ENCODE data around the gene RNH1.
"Not testable (repeated sequence)": the region's sequence is repeated elsewhere in the genome, so short reads cannot be mapped to it uniquely, and the experiment has no call there.

The RNH1 gene

GRCh38 chr11:516918-517685, 10.1 kb upstream of the RNH1 start:
- not testable (repeated sequence) for DNase-seq

- DNase-seq = no peak
Observed at GRCh38 chr11:516400-516799, 9.4 kb upstream of the RNH1 start.

- DNase-seq = no peak
Observed at GRCh38 chr11:515131-515530, 8.1 kb upstream of the RNH1 start.

- no peak for DNase-seq
Observed at GRCh38 chr11:514606-515005, 7.6 kb upstream of the RNH1 start.

- DNase-seq = no peak
Observed at GRCh38 chr11:512761-513595, 5.9 kb upstream of the RNH1 start.

GRCh38 chr11:508956-509355, 1.9 kb upstream of the RNH1 start:
- DNase-seq = no peak

GRCh38 chr11:507727-508515, 879 bp upstream of the RNH1 start:
- no peak for DNase-seq

GRCh38 chr11:506238-506994, 626 bp downstream of the RNH1 start:
- peak; percentile 98 for DNase-seq

GRCh38 chr11:504994-505344, 2.1 kb downstream of the RNH1 start:
- no peak for DNase-seq

- DNase-seq = no peak
Observed at GRCh38 chr11:504053-504993, 2.7 kb downstream of the RNH1 start.

GRCh38 chr11:503179-503981, 3.7 kb downstream of the RNH1 start:
- DNase-seq = no peak

GRCh38 chr11:502288-503178, 4.5 kb downstream of the RNH1 start:
- DNase-seq = no peak

GRCh38 chr11:501683-502287, 5.3 kb downstream of the RNH1 start:
- no peak for DNase-seq

GRCh38 chr11:501001-501682, 5.9 kb downstream of the RNH1 start:
- DNase-seq = no peak

- DNase-seq = no peak
Observed at GRCh38 chr11:499201-500076, 7.6 kb downstream of the RNH1 start.

GRCh38 chr11:498297-499181, 8.5 kb downstream of the RNH1 start:
- DNase-seq = no peak

Data from activated CD4-positive, CD25-positive, alpha-beta regulatory T cell treated with anti-CD3 and anti-CD28 coated beads, Interleukin-2, amount 50 U/mL, for 72 hours (primary cell).